ENCODE results near the gene FAM83B.
"Not testable (repeated sequence)": the region's sequence is repeated elsewhere in the genome, so short reads cannot be mapped to it uniquely, and the experiment has no call there.

FAM83B gene

DNA sequence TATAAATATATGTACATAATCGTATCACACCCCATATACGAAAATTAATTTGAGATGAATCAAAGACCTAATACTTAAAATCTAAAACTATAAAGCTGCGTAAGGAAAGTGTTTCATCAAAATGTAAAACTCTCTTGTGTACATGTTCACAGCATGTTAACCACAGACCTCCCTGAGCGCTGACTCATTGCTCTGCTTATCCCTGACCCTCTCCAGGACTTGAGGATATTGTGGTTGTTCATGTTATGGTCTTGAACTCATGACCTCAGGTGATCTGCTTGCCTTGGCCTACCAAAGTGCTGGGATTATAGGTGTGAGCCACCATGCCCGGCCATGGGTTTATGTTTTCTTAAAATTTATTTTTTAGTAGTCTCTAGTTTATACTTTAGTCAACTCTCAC, 14.2 kb downstream of the FAM83B start:
- DNase-seq = no peak

DNA sequence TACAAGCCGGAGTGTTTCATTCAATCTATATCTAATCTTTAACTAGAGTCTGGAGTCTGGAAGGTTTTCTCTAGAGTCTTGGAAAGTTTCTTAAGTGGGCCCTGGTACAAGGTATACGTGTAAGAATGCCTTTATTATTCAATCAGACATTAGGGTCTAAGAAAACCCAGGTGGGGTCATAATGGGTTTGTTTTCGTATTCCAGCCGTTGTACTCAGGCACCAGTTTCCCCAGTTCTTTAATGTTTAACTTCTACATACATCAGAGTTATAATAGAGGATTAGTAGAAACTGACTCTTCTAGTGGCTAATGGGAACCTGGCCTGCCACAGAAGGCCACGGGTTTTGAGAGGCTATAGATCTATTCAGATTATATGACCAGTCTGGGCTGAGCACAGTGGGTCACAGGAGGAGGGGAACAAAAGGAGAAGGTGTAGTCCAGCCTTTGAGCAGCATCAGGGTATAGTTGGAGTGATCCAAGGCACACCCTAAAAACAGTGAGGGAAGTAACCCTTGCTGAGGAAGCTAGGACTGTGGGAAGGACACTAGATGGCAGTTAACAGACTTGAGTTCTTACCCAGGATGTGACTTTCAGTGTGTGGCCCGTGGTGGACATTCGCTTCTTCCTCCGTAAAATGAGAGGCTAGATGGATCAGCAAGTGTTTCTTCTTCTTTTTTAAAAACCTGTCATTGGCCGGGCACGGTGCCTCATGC, 15.5 kb downstream of the FAM83B start:
- DNase-seq = no peak

DNA sequence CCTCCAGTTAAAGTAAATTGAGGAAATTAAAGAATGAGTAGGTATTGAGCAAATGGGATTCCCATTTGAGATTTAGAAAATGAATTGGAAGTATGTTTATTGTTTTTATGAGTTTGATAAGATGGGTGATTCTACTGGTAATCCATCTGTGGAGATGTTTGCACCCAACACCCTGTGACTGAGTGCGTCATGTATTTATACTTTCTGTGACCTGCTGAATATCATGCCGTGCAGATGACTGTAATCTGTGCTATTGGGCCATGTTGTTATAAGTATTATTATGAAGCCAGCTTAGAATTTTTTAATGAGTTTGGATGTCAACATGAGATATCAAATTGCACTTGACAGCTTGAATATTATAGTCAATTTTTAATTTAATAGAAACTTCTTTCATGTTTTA, 17.7 kb downstream of the FAM83B start:
- no peak for DNase-seq

DNA sequence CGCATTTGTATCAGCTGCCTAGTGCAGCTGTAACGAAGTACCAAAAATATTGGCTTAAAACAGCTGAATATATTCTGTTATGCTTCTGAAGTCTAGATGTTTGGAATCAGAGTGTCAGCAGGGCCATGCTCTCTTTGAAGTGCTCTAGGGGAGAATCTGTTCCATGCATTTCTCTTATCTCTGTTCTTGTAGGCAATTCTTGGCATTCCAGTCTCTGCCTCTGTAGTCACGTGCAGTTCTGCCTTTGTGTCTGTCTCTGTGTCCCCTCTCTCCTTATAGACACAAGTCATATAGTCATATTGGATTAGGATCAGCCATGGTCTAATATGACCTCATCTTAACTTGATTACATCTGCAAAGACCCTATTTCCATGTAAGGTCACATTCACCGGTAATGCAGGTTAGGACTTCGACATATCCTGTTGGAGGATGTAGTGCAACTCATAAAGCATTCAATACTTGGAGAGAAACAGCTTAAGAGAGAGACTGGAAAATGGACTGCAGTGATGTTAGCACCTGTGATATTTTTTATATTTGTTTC, 18.6 kb downstream of the FAM83B start:
- no peak for DNase-seq

DNA sequence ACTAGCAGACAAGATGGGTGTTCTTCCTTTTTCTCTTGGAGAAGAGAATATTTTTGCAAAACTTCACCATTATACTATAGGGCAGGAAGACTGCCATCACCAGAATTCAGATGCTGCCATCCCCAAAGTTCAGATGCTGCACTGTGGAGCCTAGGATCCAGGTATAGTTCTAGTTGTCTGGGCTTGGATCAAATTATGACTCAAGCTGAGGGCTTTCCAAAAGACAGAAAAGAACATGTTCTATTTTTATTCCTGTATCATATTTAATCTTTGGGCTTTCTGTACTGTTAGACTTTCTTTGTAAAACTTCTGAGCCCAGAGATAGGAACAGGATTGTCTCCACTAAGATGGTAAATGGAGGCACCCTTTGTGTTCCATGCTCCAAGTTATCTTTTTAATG, 22.0 kb downstream of the FAM83B start:
- no peak for DNase-seq

DNA sequence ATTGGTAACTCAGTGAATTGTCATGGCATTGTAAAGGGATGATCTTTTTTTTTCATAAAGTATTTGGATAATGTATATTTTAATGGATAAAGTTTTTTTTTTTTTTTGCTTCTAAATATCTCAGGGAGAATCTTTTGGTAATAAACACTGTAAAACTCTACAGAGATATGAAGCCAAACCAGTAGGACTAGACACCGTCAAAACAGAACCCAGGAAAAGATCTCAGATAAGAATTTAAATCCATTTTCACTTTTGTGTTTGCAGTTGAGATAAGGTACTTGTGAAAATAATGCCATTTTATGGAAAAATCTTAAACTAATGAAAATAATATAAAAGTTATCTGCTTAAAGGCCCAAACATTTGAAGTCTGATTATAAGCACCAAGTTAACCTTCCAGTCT, 27.0 kb downstream of the FAM83B start:
- DNase-seq = no peak

DNA sequence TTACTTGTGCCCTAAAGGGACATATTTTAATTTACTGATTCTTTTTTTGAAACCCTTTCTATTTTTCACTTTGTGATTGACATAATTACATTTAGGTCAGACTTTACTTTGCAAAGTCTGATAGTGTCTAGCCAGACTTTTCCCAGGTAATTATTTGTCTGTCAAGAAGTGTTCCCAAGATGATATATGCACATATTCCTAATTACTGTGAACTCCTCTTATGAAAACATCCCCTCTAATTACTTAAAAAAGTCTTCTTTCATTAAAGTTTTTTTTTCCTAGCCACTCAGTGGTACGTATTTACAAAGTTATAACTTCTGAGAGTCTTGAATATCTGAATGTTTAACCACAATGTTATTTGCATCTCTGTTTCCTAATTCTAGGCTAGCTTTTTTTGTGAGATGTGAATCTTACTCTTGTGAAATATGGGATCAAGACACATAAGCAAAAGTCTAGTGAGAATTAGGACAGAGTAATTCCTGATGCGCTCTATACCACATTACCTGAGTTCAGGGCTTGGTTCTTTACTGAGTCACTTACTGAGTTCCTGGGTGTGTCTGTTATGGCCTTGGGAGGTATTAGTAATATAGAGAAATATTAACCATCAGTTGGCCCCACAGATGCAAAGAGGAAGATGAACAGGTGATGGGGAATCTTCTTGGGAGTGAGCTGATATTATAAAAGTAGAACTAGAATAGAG, 27.9 kb downstream of the FAM83B start:
- DNase-seq = no peak

DNA sequence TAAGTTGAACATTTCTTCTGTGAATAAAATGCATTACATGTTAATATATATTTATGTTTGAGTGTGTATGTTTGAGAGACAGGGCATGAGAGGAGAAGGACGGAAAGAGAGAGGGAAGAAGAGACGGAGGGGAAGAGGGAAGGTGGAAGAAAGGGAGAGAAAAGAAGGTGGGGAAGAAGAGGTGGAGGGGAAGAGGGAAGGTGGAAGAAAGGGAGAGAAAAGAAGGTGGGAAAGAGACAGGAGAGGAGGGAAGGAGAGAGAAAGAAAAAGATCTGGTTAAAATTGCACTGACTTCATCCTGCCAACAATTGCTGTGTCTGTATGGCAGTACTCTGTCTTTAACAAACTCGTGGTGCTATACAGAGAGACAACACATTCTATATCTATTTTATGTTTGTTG, 29.0 kb downstream of the FAM83B start:
- DNase-seq = no peak

DNA sequence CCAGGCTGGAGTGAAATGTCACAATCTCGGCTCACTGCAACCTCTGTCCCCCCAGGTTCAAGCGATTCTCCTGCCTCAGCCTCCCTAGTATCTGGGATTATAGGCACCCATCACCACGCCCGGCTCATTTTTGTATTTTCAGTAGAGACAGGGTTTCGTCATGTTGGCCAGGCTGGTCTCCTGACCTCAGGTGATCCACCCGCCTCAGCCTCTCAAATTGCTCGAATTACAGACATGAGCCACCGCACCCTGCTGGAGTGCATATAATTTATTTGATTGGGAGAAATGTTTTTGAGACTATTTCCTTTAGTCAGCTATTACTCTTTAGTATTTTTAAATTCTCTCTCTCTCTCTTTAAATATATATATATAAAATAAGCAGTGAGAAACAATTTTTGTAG, 29.8 kb downstream of the FAM83B start:
- no peak for DNase-seq

DNA sequence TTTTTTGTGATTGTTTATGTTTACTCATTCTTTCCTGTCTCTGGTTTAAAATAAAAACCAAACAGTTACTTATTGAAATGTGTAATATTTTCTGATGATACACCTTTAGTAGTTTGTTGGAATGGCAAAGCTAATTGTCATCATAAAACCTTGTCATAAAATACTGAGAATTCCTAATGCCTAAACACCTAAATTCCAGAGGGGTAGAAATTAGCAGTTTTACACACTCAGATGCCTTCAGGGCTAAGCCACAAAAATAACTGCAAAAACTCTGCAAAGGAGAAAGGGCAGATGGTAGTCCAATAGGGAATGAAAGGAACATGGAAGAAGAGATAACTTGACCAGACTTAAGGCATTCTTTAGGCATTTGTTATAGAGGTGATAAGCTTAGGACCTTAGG, 30.3 kb downstream of the FAM83B start:
- DNase-seq = no peak

DNA sequence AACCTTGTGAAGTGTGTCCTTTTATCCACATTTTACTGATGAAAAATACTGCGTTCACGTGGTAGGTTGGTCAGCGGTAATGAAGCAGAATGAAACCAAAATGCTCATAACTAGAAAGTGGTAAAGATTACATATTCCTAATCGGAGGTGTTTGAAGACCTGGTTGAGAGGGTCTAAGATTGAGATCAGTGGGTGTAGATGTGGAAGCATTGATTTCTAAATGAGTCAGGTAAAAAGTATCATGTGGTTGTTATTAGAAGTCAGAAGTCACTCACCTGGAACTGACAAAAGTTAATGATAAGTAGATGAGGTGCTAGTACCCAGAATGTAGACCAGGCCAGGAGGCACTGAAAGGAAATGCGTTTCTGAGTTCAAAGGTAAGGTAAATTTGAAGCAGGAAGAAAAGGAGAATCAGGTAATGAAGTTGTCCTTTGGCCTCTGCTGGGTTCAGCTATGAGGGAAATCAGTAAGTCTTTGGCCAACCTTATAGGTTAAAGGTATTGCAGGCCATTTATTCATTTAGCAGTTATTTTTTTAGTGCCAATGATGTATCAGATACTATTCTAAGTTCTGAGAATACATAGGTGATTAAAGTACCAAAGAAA, 31.2 kb downstream of the FAM83B start:
- DNase-seq = no peak

DNA sequence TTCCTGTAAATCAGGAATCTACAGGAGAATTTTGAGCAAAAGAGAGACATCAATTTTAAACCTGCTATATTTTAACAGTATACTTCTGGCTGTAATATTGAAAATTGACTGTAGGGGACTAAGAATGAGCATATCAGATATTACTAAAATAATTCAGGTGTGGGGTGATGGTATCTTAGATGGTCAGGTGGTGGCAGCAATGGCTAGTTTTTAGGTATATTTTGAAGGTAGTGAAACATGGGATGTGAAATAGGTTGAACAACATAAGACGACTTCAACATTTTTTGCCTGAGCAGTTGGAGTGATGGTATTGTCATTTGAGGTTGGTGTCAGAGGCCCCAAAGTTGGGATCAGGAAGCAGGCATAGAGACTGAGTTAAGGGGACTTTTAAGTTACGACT, 32.1 kb downstream of the FAM83B start:
- no peak for DNase-seq

DNA sequence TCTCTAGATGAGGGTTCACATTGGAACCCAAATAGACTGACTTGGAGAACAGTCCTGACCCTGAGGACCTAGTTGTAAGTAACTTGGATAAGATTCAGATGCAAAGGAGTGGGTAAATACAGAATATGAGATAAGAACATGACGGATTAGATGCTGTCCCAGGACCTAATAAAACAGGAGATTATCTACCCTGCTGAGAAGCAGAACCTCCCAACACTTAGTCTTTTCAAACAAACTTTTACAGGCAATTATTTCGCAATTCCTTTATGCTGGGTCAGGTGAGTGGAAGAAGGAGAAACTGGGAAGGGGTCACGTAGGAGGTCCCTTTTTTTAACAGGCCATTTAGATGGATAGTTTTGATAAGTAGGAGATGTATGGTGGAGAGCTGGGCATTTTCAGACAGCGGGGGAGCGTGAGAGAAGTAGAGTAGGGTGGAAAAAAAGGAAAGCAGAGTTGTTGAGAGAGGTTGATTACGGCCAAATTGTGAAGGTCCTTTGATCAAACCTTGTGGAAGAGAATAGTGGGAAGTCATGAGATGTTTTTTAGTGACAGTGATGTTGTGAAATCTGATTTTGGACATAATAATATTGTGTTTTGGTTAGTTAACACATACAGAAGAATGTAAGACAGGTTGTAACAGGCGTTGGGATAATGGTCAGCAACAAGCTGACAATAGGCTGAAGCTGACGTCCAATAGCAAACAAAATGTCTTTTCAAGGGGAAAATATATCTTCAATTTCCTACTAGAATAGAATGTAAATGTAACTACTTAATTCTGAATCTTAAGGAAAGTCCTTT, 32.8 kb downstream of the FAM83B start:
- DNase-seq = no peak

DNA sequence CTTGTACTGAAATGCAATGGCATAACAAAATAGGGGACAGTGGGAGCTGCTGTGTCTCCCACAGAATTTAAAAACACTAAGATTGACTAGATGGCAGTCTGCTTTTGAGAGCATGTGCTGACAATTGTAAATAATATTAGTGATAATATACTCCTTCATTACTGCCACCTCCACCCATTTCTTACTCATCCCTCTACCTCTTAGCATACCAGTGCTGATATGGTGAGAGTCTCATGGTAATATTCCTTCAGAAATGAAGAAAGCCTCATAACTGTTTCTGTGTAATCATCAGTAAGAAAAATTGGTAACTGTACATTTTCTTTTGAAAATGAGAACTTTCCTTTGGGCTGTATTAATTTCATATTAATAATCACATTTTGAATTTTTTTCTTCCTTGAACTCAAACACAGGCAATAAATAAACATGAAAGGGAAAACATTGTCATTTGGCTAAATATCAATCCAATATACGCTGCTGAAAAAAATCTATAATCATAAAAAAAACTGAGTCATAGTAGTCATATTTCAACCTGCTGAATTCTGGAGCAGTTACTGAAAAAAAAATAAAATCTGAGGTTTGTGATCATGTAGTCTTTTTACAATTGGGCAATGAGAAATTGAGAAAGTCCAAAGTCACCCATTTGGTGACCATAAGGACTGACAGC, 34.6 kb downstream of the FAM83B start:
- no peak for DNase-seq

DNA sequence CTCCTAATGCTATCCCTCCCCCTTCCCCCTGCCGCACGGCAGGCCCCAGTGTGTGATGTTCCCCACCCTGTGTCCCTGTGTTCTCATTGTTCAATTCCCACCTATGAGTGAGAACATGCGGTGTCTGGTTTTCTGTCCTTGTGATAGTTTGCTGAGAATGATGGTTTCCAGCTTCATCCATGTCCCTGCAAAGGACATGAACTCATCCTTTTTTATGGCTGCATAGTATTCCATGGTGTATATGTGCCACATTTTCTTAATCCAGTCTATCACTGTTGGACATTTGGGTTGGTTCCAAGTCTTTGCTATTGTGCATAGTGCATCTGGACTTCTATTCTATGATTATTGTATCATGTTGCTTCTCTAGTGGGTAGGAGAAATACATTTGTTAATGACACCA, 35.3 kb downstream of the FAM83B start:
- DNase-seq = not testable (repeated sequence)

DNA sequence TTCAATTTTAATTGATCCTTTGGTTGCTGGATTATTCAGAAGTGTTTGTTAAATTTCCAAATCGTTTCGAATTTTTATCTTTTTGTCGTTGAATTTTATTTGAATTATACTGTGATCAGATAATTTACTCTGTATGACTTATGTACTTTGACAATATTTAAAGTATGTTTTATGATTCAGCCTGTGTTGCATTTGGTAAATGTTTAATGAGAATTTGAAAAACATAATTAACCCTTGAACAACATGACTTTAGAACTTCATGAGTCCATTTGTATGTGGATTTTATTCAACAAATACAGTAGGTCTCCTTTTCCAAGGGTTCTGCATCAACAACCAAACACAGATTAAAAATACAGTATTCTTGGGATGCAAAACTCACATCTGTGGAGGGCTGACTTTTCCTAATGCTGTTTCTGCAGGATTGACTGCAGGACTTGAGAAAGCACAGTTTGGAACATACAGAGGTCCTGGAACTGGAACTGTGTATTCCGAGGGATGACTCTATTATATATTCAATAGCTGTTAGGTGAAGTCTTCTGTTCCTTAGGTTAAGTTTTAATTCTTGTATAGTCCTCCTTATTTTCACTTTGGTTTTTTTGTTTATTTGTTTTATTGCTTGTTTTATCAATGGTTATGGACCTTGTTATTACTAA, 40.5 kb downstream of the FAM83B start:
- DNase-seq = no peak

DNA sequence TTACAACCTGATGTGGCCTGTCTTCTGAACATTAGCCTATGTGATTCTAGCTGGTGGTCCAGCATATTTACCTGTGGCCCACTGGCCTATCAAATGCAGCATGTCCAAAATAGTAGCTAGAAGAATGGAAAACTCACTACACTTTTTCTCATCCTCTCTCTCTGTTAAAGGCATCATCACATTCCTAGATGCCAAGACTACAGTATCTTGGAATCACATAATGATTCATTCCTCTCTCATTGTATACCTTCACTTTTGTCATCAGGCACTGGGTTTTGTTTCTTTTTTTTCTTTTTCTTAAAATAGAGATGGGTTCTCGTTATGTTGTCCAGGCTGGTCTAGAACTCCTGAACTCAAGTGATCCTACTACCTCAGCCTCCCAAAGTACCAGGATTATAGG, 45.0 kb downstream of the FAM83B start:
- DNase-seq = no peak

DNA sequence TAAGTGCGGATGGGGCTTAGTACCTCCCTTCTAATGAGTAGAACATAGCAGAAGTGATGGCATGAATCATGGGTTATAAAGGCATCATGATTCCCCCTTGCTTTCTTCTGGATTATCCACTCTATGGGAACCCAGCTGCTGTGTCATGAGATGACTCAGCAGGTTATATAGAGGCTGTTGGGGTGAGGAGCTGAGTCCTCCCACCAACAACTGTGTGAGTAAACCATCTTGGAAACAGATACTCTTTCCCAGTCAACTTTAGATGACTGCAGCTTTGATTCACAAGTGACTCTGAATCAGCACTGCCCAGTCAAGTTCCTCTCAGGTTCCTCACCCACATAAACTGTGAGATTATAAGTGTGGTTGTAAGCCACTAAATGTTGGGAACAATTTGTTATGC, 46.3 kb downstream of the FAM83B start:
- DNase-seq = no peak

DNA sequence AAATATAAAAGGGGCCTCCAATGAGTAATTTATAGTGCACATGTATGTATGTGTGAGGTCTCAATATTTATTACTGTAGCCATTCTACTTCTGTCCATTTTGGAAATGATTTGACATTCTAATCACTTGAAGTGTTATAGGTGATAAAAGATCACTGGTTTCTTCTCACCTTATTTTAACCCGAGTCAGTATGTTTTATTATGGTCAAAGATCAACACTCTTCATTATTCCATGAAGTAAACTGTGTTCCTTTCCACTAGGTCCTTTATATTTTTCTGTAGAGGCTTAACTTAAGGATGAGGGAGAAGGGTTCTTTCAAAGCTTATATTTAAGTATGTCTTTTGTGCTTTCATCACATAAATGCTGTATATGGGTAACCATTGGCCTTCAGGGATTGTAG, 47.2 kb downstream of the FAM83B start:
- no peak for DNase-seq

DNA sequence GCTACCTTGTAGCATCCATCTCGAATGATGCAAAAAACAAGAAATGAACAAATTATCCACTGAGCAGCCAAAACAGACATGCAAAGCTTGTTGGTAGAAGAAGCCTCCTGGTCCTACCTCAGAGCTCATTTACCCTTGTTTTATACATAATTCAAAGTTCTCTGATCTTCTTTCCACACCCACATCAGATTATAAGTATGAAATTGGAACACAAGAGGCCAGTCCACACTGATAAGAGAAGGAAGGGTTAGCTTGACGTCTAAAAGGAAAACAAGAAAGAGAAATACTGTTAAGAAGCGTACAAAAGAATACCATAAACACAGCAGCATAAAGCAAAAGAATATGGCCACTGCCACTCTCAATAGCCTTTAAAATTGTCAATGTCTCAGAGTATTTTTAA, 49.7 kb downstream of the FAM83B start:
- DNase-seq = no peak

DNA sequence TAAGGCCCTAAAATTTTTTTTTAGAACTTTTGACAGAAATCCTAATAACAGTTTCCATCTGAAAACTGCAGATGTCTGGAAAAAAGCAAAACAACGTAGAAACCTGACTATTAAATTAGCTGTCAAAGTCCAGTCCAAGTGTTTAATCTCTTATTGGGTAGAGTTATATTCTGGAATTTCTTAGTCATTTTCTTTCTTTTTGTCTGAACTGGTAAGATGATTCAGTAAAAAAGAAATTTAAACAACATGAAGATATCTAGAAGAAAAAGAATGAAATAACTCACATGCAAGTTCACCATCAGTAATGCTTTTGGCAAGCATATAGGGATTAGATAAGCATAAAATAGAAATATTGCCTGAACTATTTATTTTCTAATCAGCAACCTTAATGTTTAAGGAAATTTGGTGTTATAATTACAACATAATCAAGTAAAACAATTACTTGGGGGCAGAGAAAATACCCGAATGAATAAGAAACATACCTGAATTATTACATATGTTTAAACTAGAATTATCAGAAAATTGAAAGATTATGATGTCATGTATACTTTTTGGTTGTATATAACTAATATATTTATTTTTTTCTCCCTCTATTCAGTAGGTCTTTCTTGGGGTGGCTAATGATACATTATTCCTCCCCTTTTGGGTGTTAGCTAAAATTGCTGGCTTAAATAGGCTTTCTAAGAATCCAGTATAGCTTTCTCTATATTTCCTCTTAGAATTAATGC, 51.1 kb downstream of the FAM83B start:
- no peak for DNase-seq

DNA sequence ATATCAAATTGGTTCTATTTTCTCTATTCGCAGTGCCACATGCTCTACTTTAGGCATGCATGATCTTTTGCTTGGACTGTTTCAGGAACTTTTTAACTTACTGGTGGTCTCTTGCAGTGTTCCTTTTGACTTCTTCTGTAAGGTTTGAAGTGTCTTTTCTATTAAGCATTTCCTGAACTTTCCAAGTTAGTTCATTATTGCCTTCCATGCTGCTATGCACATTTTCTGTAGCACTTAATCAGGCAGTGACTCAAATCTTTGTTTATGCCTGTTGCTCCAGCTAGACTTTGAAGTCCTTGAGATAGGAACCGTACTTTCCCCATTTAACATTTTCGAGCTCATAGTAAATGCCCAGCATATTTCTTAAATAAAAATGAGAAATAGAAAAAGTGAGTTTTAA, 52.2 kb downstream of the FAM83B start:
- no peak for DNase-seq

Data from activated CD4-positive, alpha-beta T cell treated with anti-CD3 and anti-CD28 coated beads, Interleukin-10, Interleukin-2, amounts not matched to agents 100 ng/mL and 50 ng/mL, durations not matched to agents 16 hours and 8 hours (primary cell).